Stimulated activated CD4-positive, alpha-beta T cell treated with anti-CD3 and anti-CD28 coated beads, TNF-alpha, amount 100 ng/mL, for 48 hours (primary cell): ENCODE data around the gene RPS6KL1.

Experiments used
- DNase-seq, 3 donors: peaks; one replicate each; pipeline ENCODE4 v3.0.0-alpha.2; 2020; ENCODE audit warnings: low read depth in 3 of 3

The RPS6KL1 gene

DNA sequence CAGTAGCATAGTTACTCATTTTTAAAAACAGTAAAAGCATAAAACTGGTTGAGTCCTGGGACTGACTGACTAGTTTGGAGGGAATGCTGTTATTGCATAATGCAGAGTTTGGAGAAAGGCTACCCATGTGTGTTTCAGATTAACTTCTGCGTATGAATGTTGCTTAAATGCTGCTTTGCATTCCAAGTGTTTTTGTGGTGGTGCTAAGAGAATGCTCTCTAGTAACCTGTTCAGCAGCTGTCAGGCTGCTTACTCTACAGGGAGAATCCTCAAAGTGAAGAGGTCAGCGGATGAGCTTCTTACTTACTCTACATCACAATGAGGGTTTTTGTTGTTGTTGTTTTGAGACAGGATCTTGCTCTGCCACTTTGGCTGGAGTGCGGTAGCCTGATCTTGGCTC, 37.1 kb downstream of the RPS6KL1 start:
- DNase-seq: no peak

DNA sequence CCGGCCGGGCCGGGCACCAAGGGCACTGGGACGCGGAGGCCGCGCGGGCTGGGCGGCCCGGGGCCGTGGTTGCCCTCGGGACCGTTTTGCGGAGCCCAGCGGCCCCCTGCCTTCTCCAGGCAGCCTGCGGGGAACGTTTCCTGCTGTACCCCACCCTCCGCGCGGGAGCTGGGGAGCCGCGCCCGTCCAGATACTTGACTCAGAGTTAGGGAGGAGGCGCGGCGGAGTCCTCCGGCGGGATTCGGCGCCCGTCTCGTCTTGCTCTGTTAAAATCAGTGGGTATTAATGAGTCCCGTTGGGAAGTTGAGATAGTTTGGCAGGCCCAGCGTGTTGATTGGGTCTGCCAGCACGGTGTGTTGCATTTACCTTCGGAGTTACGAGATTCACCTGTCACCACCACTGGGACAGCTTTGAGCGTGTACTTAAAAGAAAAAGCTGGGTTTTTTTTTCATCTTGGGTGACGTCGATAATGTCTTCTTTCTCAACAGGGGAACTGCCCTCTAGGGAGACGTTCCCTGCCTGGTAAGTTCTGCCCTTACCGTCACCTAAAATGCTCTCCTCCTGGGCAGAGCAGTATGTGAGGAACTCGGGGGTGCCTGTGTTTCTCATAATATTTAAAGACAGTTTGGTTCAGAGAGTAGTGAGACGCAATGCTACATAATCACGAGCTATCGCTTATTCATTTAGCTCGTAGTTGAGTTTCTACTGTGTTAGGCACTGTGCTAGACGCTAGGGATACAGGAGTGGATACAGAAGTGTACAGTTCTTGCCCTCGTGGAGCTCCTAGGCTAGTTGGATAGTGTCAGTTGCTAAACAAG, 40.7 kb downstream of the RPS6KL1 start:
- peak; percentile 21 to 40 (median 22) for DNase-seq

DNA sequence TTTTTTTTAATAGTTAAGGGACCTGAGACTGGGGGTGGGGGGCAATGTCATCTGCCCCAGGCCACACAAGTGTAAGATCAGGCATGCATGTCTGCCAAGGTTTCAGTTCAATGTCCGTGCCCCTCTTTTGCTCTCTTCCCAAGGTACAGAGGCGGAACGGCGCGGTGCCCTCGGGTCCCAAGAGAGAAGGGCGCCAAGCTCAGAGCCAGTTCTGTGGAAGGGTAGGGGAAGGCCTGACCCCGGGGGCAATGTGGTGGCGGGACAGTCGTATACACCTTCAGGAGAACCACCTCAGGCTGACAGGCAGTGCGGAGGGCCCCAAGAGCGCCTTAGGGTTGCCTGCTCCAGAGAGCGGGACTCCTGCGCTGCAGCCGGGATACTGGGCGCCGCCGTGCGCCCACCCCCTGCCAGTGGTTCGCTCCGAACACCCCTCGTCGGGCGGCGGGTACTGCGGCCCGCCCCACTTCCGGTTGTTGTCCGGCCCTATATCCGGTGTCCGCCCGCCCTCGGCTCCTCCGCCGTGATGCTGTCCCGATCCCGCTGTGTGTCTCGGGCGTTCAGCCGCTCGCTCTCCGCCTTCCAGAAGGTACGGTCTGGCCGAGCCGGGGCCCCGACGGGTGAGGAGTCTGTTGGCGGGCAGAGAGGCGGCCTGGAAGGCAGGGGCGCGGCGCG, 41.5 kb downstream of the RPS6KL1 start, which contains the start of gene DLST:
Gene DLST, plus strand, starts transcription at position 486 of the 672 bp plus-strand sequence. Its CDS starts 38 bp downstream, at position 524.
- DNase-seq: peak; percentile 73 to 86 (median 79)

GRCh38 chr14:74879427-74880182, 43.5 kb downstream of the RPS6KL1 start:
- no peak for DNase-seq

GRCh38 chr14:74875941-74876913, 46.8 kb downstream of the RPS6KL1 start, which contains the start of gene PROX2:
Gene PROX2 (minus strand): TSS chr14:74876145. CDS start chr14:74863834, 12,311 bp downstream.
- DNase-seq: peak in 1 of 3 donors; percentile 11

DNA sequence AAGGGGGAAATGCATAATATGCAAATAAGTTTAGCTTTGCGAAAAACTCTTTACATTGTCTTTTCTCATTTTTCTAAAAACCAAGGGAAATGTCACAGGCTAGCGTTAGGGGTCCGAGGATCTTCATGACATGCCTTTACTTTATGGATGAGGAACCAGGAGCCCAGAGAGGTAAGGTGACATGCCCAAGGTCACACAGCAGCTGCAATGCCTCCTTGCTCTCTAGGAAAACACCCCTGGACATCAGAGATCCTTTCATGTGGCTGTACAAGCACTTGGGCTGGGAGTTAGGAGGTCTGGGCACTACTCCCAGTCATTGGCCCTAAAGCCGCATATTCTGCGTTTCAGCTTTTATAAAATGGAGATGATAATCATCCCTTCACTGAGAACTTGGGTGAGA, 47.9 kb downstream of the RPS6KL1 start:
- no peak for DNase-seq

GRCh38 chr14:74871819-74872218, 51.2 kb downstream of the RPS6KL1 start:
- no peak for DNase-seq

- DNase-seq: no peak
Measured at GRCh38 chr14:74868739-74869138, 54.3 kb downstream of the RPS6KL1 start.

DNA sequence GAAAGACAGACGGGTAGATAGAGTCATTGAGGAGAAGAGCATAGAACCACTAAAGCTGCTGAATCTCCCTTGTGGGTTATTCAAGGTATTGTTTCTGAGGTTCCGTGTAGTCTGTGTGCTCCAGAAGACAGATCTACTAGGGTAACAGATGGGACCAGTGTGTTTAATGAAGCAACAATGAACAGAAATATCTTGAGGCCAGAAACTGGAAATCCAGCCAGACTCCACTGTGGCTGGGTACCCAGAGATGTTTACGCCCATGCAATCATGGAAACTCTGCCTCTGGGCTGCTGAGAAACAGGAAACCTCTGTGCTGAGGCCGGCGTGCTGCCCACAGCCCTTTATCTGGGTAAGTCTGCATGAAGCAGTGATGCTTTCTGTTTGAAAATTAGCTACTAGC, 55.4 kb downstream of the RPS6KL1 start:
- peak; percentile 13 to 38 (median 32) for DNase-seq

DNA sequence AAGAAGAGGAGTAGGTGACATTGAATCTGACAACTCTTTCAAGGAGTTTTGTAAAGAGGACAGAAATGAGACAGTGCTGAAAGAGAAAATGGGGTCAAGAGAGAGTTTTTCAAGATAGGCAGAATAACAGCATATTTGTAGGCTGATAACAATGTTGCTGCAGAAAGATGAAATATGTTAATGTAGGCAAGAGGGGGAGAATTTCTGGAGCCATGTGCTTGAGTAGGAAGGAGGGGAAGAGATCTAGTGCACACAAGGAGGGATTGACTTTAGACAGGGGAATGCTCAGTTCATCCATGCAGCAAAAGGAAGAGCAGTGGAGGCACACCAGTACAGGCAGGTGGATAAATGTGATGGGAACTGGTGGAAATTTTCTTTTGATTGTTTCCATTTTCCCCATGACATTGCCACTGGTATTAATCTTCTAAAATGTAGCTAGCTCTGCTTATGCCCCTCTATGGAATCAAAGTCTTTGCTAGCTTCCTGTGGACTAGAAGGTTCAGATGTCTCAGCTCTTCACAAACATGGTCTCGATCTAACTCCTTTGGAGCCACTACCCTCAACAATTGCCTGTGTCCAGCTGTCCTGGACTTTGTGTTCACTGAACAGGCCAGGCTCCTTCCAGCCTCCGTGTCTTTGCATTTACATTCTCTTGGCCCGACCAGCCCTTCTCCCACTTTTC, 56.2 kb downstream of the RPS6KL1 start:
- no peak for DNase-seq

DNA sequence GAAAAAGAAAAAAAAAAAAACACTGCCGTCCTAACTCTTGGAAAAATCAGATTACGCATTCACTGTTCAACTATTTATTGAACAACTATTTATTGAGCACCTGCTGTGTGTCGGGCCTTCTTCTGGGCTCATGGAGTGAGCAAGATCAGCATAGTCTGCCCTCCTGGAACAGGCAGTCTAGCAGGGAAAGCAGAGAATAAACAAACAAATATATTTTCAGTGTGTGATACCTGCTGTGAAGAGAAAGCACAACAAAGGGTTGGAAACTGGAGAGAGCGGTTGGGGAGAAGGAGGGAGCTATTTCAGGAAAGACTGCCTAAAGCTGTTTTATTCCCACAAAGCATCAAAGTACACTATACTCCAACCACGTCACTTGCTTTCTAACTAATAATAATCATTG, 57.9 kb downstream of the RPS6KL1 start:
- DNase-seq: no peak

DNA sequence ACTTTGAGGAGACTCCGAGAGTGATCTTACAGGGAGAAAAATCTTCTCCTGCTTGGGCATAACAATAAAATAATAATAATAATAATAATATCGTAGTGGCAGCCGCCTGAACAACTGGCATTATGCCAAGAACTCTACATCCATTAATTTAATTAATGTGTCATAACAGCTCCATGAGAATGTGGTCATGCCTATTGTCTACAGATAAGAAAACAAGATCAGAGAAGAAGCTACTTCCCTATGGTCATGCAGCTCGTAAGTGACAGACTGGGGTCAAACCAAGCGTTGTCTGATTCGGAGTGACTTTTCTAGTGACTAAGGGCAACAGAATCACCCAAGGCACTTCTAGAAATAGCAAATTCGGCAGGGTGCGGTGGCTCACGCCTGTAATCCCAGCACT, 58.9 kb downstream of the RPS6KL1 start:
- DNase-seq: no peak

DNA sequence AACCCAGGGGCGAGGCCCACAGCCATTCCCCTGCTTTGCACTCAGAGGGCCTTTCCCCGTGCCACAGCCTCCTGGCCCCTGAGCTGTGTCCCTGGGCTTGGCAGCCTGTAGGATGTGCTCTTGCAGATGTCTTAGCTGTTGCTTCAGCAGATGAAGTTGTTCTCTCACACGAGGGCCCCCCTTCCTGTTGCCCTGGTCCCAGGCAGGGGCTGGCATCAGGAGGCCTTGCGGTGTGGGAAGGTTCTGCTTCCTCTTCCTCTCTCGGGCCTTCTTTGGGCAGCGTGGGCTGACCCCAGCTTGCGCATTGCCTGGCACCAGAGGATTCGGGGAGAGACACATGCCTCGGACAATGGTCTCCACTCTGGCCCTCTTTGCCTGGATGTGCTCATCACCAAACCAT, 59.8 kb downstream of the RPS6KL1 start:
- no peak for DNase-seq

GRCh38 chr14:74861734-74862090, 61.3 kb downstream of the RPS6KL1 start:
- no peak for DNase-seq

DNA sequence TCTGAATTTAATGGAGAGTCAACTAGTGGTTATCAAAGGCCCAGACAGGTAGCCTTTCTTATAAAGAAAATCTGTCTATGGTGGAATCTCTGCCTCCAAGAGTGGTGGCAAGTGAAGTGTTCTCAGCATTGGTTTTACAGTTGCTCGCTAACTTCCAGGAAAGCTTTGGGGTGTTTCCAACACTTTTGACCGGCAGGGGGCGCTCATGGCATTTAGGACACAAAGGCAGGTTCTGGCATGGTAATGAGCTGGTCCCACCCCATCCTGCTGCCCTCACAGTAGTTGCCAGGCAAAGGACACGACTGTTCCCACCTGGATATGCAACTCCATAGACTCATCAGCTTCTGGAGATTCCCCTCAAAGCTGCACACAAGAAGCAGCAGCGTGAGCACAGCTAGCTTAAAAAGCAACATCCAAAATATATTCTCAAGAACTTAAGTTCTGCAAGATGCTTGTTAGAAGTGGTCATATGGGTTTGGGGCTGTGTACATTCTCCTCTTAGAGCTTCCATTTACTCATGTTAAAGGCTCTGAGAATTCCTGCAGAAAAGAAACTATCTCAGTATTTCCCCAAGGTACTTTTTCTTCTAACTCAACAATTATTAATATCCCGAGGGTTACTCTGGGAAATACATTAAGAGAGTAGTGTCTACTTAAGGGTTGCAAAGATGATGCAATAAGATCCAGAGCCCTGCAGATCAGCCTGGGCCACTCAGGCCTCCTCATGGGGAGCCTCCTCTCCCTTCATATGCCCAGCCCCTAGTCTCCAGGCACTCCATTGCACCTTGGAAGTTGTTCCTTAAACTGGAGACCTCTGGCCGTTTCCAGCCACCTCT, 61.9 kb downstream of the RPS6KL1 start:
- peak; percentile 77 to 91 (median 89) for DNase-seq

DNA sequence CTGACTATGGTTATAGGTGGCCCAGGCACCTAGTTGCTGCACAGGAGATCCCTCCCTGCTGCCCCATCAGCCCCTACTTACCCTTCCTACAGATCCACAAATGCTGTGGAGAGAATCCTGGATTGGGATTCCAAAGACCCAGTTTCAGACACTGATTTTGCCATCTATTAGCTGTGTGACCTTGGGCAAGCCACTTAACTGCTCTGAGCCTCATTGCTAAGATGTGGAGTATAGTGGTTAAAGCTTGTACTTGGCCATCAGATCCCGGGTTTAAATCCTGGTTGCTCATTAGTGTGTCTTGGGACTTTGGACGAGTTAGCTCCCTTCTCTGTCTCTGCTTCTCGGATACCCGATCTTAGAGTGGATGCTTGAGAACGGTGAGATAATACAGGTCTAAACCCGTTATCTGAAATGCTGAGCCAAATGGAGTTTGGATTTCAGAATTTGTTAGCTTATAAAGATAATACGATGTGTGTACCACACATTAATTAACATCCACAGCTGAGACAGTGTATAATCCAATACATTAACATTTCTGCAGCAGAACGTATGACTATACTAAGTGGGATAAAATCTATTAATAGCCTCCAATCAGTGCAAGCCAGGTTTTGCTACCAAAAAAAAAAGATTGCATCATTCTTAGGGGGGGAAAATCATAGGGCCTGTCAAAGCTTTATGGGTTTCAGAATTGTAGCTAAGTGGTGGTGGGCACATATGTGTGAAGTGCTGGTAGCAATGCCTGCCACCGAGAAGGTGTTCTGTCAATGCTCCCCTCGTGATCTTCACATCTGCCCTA, 63.1 kb downstream of the RPS6KL1 start:
- DNase-seq: no peak

- no peak for DNase-seq
Measured at GRCh38 chr14:74858022-74858421, 65.0 kb downstream of the RPS6KL1 start.

DNA sequence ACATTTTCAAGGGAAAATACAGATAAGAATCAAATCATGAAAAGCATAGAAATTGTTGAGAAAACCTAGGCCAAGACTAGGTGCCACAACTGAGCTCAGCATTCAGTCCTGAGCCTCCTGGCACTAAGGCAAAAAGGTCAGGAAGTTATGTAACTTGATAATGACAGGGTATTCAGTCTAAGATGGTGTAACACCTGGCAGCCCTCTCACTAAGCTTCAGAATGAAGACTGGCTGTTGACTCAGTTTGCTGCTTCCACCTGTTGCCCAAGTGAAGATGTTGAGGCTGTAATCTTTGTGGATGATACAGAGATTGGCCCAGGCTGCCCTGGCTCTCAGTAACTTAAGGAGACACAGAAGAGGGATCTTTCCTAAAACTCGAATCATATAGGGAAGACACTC, 66.7 kb downstream of the RPS6KL1 start:
- no peak for DNase-seq

DNA sequence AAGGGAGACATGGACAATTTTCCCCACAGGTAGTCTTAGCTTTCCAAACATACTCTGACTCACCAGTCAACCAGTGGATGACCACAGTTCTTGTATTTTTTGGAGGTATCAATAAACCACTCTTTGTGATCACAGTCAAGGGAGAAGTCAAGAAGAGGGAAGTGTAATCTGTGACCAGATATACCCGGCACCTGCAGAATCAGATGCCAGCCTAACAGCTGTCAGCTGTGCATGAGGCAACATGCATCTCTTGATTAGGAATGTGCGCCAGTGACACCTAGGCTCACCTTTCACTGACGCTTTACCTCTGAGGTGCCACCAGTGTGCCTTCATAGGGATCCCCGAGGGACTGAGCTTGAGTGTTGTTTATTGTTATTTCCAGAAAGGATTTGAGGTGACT, 67.1 kb downstream of the RPS6KL1 start:
- no peak for DNase-seq
